Measurements from ENCODE around the gene MDGA2.

The MDGA2 gene

DNA sequence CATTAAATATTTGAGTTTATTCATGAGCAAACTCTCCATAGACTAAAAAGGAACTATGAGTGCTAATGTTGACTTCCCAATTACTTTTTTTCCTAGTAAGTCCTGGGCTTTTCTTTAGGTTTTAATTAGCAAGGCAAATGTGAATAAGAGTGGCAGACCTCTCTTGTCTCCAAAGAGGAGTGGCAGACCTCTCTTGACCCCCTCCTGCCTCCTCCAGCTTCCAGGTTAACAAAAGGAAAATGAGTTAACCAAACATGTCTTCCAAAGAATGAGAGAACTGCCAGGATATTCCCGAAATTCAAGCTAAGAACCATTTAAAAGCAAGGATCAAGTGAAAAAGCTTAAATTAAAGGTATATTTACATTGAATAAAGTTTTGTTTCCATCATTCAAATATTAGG lies 253.2 kb downstream of the MDGA2 start:
- in situ Hi-C loops (cut with MboI; ENCODE audit: low pct_unique_long_range_greater_than_20kb, low sequenced_read_pairs, unreplicated experiment) = no loop called here
- no peak for DNase-seq (ENCODE audit: low spot score)
- TF ChIP-seq, protein P1, sequence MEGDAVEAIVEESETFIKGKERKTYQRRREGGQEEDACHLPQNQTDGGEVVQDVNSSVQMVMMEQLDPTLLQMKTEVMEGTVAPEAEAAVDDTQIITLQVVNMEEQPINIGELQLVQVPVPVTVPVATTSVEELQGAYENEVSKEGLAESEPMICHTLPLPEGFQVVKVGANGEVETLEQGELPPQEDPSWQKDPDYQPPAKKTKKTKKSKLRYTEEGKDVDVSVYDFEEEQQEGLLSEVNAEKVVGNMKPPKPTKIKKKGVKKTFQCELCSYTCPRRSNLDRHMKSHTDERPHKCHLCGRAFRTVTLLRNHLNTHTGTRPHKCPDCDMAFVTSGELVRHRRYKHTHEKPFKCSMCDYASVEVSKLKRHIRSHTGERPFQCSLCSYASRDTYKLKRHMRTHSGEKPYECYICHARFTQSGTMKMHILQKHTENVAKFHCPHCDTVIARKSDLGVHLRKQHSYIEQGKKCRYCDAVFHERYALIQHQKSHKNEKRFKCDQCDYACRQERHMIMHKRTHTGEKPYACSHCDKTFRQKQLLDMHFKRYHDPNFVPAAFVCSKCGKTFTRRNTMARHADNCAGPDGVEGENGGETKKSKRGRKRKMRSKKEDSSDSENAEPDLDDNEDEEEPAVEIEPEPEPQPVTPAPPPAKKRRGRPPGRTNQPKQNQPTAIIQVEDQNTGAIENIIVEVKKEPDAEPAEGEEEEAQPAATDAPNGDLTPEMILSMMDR (IDR thresholded peaks at IDR 0.05; ENCODE audit: extremely low read depth, insufficient read depth, missing control alignments) = no peak

GRCh38 chr14:47411523-47411922 lies 263.9 kb downstream of the MDGA2 start:
- TF ChIP-seq, protein P1 (IDR thresholded peaks at IDR 0.05; ENCODE audit: extremely low read depth, insufficient read depth, missing control alignments) = no peak
- in situ Hi-C loops (cut with MboI; ENCODE audit: low pct_unique_long_range_greater_than_20kb, low sequenced_read_pairs, unreplicated experiment) = no loop called here
- no peak for DNase-seq (ENCODE audit: low spot score)

DNA sequence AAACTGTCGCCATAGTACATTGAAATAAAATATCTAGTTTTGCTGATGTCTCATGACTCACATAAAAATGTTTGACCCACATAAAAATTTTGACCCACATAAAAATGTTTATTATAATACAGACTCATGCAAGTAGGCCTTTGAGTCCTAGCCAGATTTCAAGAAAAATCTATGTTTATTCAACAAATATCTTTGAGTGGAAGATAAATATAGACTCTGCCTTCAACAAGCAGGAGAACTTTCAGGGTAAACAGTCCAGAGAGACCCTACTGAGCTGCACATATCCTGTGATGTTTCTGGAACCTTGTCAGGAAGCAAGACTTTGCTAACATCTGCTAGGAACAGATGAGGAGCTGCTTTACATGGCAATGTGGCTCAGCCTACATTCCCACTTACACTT lies 283.1 kb downstream of the MDGA2 start:
- no peak for DNase-seq (ENCODE audit: low spot score)
- TF ChIP-seq, protein P1 (IDR thresholded peaks at IDR 0.05; ENCODE audit: extremely low read depth, insufficient read depth, missing control alignments) = no peak
- in situ Hi-C loops (cut with MboI; ENCODE audit: low pct_unique_long_range_greater_than_20kb, low sequenced_read_pairs, unreplicated experiment) = no loop called here

GRCh38 chr14:47390831-47391504 lies 284.4 kb downstream of the MDGA2 start:
- no peak for DNase-seq (ENCODE audit: low spot score)
- TF ChIP-seq, protein P1 (IDR thresholded peaks at IDR 0.05; ENCODE audit: extremely low read depth, insufficient read depth, missing control alignments) = no peak
- in situ Hi-C loops (cut with MboI; ENCODE audit: low pct_unique_long_range_greater_than_20kb, low sequenced_read_pairs, unreplicated experiment) = no loop called here

DNA sequence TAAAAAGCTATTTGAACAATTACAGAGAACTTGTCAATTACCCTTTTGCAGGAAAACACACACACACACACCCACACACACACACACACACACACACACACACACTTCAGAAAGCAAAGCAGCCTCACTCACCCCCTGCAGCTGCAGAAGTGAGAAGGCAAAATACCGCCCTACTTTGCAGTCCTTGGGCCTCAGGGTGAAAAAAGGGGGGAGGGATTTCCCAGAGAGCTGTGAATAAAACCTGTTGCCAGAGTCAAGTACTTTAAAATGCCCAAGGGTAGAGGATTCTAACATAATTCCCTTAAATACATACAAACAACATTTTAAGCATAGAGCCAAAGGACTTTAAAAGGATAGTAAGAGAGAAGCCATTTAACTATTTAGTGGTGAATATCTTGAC lies 285.9 kb downstream of the MDGA2 start:
- no peak for DNase-seq (ENCODE audit: low spot score)
- in situ Hi-C loops (cut with MboI; ENCODE audit: low pct_unique_long_range_greater_than_20kb, low sequenced_read_pairs, unreplicated experiment) = no loop called here
- TF ChIP-seq, protein P1 (IDR thresholded peaks at IDR 0.05; ENCODE audit: extremely low read depth, insufficient read depth, missing control alignments) = no peak

DNA sequence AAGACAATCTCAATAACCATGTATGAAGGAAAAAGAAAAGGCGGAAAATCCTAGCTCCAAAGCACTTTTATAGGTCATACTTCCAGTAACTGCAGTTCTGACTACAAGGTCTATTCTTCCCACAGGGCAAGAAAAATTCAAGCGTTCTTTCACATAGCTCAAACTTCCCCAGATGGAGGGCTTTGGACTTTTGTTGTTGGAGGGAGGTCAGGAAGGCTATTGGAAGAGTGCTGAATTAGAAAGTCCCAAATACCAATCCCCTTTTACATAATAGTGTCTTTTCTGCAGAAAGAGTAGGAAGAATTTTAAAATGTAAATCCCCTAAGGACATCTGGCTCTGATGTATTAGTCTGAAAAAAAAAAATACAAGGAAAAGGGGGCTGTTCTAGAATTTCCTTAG lies 309.4 kb downstream of the MDGA2 start:
- in situ Hi-C loops (cut with MboI; ENCODE audit: low pct_unique_long_range_greater_than_20kb, low sequenced_read_pairs, unreplicated experiment) = no loop called here
- TF ChIP-seq, protein P1 (IDR thresholded peaks at IDR 0.05; ENCODE audit: extremely low read depth, insufficient read depth, missing control alignments) = no peak

More for the DNA sequence above, 309.4 kb downstream of the MDGA2 start:
- DNase-seq (ENCODE audit: low spot score) = no peak
